HEK293T (cell line): ENCODE measurements around the gene CBX6.

ENCODE experiments used
- CTCF ChIA-PET: fragments of 350-600 bp; formaldehyde crosslinking; extraction: SDS; loops from one replicate; lab custom pipeline; 2021; ENCODE audit warnings: antibody characterized with exemption, inconsistent platforms; lab: Yijun Ruan, JAX
- POLR2A ChIA-PET: fragments of 350-600 bp; formaldehyde crosslinking; extraction: SDS; loops from one replicate; lab custom pipeline; 2020; ENCODE audit warnings: antibody characterized with exemption, inconsistent platforms; lab: Yijun Ruan, JAX
- DNase-seq: peaks from one replicate; pipeline ENCODE4 v3.0.0; 2012; ENCODE audit warnings: mixed read lengths; ENCODE audit errors: extremely low spot score
- ARNT ChIP-seq: fragments of 450-650 bp; IDR thresholded peaks from 2 replicates; pipeline ENCODE4 v1.6.1; 2017; ENCODE audit warnings: mild to moderate bottlenecking
- BHLHE40 ChIP-seq: fragments of 450-650 bp; IDR thresholded peaks from 2 replicates; pipeline ENCODE4 v1.6.1; 2016; ENCODE audit warnings: mild to moderate bottlenecking, moderate library complexity, borderline replicate concordance
- CTBP1 ChIP-seq: fragments of 450-650 bp; IDR thresholded peaks from 2 replicates; pipeline ENCODE4 v1.6.1; 2016; ENCODE audit warnings: borderline replicate concordance
- ELF4 ChIP-seq: fragments of 450-650 bp; IDR thresholded peaks from 2 replicates; pipeline ENCODE4 v1.6.1; 2017; ENCODE audit warnings: antibody characterized with exemption
- FOXA1 ChIP-seq: fragments of 450-650 bp; IDR thresholded peaks from 2 replicates; pipeline ENCODE4 v1.6.1; 2016; ENCODE audit warnings: mild to moderate bottlenecking
- FOXK2 ChIP-seq: fragments of 450-650 bp; IDR thresholded peaks from 2 replicates; pipeline ENCODE4 v1.6.1; 2016; ENCODE audit warnings: mild to moderate bottlenecking
- FOXM1 ChIP-seq: fragments of 450-650 bp; IDR thresholded peaks from 2 replicates; pipeline ENCODE4 v1.6.1; 2017; ENCODE audit warnings: mild to moderate bottlenecking, borderline replicate concordance
- HDGF ChIP-seq: fragments of 450-650 bp; IDR thresholded peaks from 2 replicates; pipeline ENCODE4 v1.6.1; 2017; ENCODE audit warnings: antibody characterized with exemption, borderline replicate concordance
- L3MBTL2 ChIP-seq: fragments of 450-650 bp; conservative IDR thresholded peaks from 2 replicates; pipeline ENCODE4 v1.6.1; 2016; ENCODE audit warnings: mild to moderate bottlenecking
- LEF1 ChIP-seq: fragments of 450-650 bp; IDR thresholded peaks from 2 replicates; pipeline ENCODE4 v1.6.1; 2017; ENCODE audit warnings: mild to moderate bottlenecking, borderline replicate concordance
- NFRKB ChIP-seq: fragments of 450-650 bp; IDR thresholded peaks from 2 replicates; pipeline ENCODE4 v1.6.1; 2016; ENCODE audit warnings: mild to moderate bottlenecking, moderate library complexity
- SP1 ChIP-seq: fragments of 450-650 bp; IDR thresholded peaks from 2 replicates; pipeline ENCODE4 v1.6.1; 2017
- SUZ12 ChIP-seq: fragments of 450-650 bp; IDR thresholded peaks from 2 replicates; pipeline ENCODE4 v1.6.1; 2016; ENCODE audit warnings: mild to moderate bottlenecking
- TARDBP ChIP-seq: fragments of 450-650 bp; IDR thresholded peaks from 2 replicates; pipeline ENCODE4 v1.6.1; 2016
- ZNF384 ChIP-seq: fragments of 450-650 bp; IDR thresholded peaks from 2 replicates; pipeline ENCODE4 v1.6.1; 2016
- TF ChIP-seq, protein P1 (sequence below): fragments of 450-650 bp; IDR thresholded peaks from 2 replicates; pipeline ENCODE4 v1.6.1; 2016

CBX6 gene

GRCh38 chr22:38823637-38824036 is 48.4 kb downstream of the CBX6 start:
- DNase-seq = no peak
- ChIA-PET POLR2A (no interaction called here), CTCF (interaction anchor here (0.6 kb wide), 1 partner anchor 125 kb away, joined by 4 read pairs; no protein-coding TSS in a partner anchor)
- TF ChIP-seq L3MBTL2 (no peak), ELF4 (no peak), SUZ12 (no peak), BHLHE40 (no peak), NFRKB (no peak), ARNT (no peak), SP1 (no peak), HDGF (no peak), FOXA1 (no peak), ZNF384 (no peak), LEF1 (no peak), TARDBP (no peak), FOXK2 (no peak), FOXM1 (no peak), CTBP1 (no peak)
- TF ChIP-seq, protein P1, sequence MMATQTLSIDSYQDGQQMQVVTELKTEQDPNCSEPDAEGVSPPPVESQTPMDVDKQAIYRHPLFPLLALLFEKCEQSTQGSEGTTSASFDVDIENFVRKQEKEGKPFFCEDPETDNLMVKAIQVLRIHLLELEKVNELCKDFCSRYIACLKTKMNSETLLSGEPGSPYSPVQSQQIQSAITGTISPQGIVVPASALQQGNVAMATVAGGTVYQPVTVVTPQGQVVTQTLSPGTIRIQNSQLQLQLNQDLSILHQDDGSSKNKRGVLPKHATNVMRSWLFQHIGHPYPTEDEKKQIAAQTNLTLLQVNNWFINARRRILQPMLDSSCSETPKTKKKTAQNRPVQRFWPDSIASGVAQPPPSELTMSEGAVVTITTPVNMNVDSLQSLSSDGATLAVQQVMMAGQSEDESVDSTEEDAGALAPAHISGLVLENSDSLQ = no peak

DNA sequence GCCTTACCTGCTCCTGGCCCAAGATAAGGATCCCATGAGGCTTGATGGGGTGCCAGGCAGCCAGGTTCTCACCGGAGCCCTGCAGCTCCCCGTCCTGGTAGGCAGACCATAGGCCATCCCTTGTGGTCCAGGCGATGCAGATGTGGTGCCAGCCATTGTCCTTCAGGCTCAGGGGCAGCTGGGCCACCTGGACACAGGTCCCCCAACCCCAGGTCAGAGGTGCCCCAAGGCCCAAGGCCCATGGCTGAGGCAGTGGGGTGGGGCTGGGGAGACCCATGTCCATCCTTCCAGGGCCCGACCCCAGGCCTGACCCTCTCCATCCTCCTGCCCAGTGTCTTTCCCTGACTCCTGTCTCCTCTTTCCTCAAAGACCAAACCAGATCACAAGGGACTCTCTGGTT is 48.9 kb downstream of the CBX6 start:
- ChIA-PET CTCF (no interaction called here), POLR2A (no interaction called here)
- DNase-seq = no peak
- TF ChIP-seq, protein P1 = no peak
- TF ChIP-seq SP1 (no peak), TARDBP (no peak), FOXK2 (no peak), FOXM1 (no peak), ELF4 (no peak), FOXA1 (no peak), L3MBTL2 (no peak), ARNT (no peak), CTBP1 (no peak), BHLHE40 (no peak), HDGF (no peak), NFRKB (no peak), ZNF384 (no peak), SUZ12 (no peak), LEF1 (no peak)

GRCh38 chr22:38820020-38820419 is 52.0 kb downstream of the CBX6 start:
- TF ChIP-seq, protein P1 = no peak
- TF ChIP-seq FOXM1 = no peak
- TF ChIP-seq HDGF = no peak
- TF ChIP-seq ELF4 = no peak
- no peak for TF ChIP-seq ZNF384
- no peak for TF ChIP-seq TARDBP
- TF ChIP-seq LEF1 = no peak
- TF ChIP-seq NFRKB = no peak
- ChIA-PET CTCF (no interaction called here), POLR2A (no interaction called here)

DNA sequence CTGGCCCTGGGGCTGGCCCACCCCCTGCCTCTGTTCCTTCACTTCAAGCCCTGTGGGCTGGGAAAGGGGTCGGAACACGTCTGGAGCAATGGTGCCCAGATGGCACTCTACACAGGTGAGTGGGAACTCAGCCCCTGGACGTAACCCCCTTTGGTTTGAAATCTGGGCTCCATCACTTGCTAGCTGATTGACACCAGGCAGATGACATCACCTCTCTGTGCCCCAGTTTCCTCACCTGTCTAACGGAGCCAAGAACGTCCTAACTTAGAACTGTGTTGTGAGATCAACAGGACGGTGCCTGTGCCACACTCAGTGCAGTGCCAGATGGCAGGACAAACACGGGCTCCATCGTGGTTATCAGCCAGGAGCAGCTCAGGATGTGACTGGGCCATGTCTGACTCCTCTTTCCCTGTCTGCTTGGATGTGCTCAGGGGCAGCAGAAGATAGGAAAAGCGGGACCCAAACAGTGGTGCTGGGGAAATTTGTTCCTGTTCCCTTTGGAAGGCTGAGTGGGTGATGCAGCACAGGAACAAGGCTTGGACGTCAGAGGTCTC is 52.6 kb downstream of the CBX6 start:
- TF ChIP-seq LEF1 = no peak
- TF ChIP-seq CTBP1 = no peak
- TF ChIP-seq BHLHE40 = no peak
- no peak for TF ChIP-seq FOXM1
- TF ChIP-seq SP1 = no peak
- TF ChIP-seq NFRKB = no peak
- TF ChIP-seq FOXK2 = no peak
- no peak for TF ChIP-seq L3MBTL2
- TF ChIP-seq FOXA1 = no peak
- no peak for TF ChIP-seq ELF4
- TF ChIP-seq TARDBP = no peak
- no peak for TF ChIP-seq HDGF
- no peak for TF ChIP-seq ARNT
- no peak for TF ChIP-seq SUZ12
- TF ChIP-seq, protein P1 = no peak
- no peak for TF ChIP-seq ZNF384
- CTCF ChIA-PET = no interaction called here
- no peak for DNase-seq
- POLR2A ChIA-PET = no interaction called here

More at GRCh38 chr22:38820020-38820419, 52.0 kb downstream of the CBX6 start:
- no peak for DNase-seq

DNA sequence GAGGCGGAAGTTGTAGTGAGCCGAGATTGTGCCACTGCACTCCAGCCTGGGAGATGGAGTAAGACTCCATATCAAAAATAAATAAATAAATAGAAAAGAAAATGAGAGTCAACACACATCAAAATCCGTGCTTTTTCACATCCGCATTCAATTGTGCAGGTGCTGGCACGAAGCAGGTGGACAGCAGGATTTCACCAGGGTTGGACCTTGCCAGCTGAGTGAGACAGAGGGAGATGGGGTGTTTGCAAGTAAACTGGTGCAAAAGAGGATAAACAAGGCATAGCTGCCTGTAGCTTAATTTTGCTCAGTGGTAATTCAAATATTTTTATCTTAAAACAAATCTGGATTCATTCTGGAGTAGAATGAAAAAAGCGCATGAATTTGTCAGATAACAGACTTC is 54.8 kb downstream of the CBX6 start:
- CTCF ChIA-PET = no interaction called here
- POLR2A ChIA-PET = no interaction called here
- TF ChIP-seq L3MBTL2 = no peak
- TF ChIP-seq HDGF = no peak
- TF ChIP-seq, protein P1 = no peak
- TF ChIP-seq FOXM1 = no peak
- no peak for TF ChIP-seq ELF4
- no peak for TF ChIP-seq BHLHE40
- TF ChIP-seq NFRKB = no peak
- no peak for TF ChIP-seq SUZ12
- no peak for TF ChIP-seq SP1
- TF ChIP-seq LEF1 = no peak
- TF ChIP-seq ARNT = no peak
- TF ChIP-seq ZNF384 = no peak
- TF ChIP-seq CTBP1 = no peak
- TF ChIP-seq FOXA1 = no peak
- no peak for TF ChIP-seq FOXK2
- no peak for TF ChIP-seq TARDBP
- DNase-seq = no peak
